Iris pigment epithelial cell (primary cell): ENCODE data around the gene LRRK1.

Experiments used
- DNase-seq: peaks from one replicate; pipeline ENCODE4 v3.0.0-alpha.2; 2011; ENCODE audit warnings: low read depth

The LRRK1 gene

GRCh38 chr15:100918690-100919480 lies at the start of gene LRRK1:
TSS of gene LRRK1 (plus strand) at chr15:100919357. CDS start at chr15:100924633, 5,276 bp downstream.
- DNase-seq, result peak; percentile 58

- peak; percentile 87 for DNase-seq
Measured at GRCh38 chr15:100873029-100873677, 46.0 kb upstream of the LRRK1 start.

- DNase-seq, result no peak
Measured at GRCh38 chr15:100875495-100875894, 43.7 kb upstream of the LRRK1 start.

GRCh38 chr15:100875976-100876375 lies 43.2 kb upstream of the LRRK1 start:
- no peak for DNase-seq

- no peak for DNase-seq
Measured at GRCh38 chr15:100877551-100877950, 41.6 kb upstream of the LRRK1 start.

GRCh38 chr15:100878130-100878529 lies 41.0 kb upstream of the LRRK1 start:
- no peak for DNase-seq

- DNase-seq, result no peak
Measured at GRCh38 chr15:100878648-100879047, 40.5 kb upstream of the LRRK1 start.

GRCh38 chr15:100879061-100879463 lies 40.1 kb upstream of the LRRK1 start:
- DNase-seq, result no peak

- peak; percentile 43 for DNase-seq
Measured at GRCh38 chr15:100879464-100880138, 39.6 kb upstream of the LRRK1 start, which contains the start of gene ALDH1A3. TSS of gene ALDH1A3 (plus strand) at chr15:100879831. CDS start at chr15:100879908, 77 bp downstream.

GRCh38 chr15:100880139-100880896 lies 38.8 kb upstream of the LRRK1 start:
- no peak for DNase-seq

GRCh38 chr15:100880897-100881242 lies 38.3 kb upstream of the LRRK1 start:
- no peak for DNase-seq

GRCh38 chr15:100881573-100882336 lies 37.4 kb upstream of the LRRK1 start:
- no peak for DNase-seq

GRCh38 chr15:100885116-100885515 lies 34.0 kb upstream of the LRRK1 start:
- DNase-seq, result no peak

- DNase-seq, result no peak
Measured at GRCh38 chr15:100885811-100886210, 33.3 kb upstream of the LRRK1 start.

GRCh38 chr15:100887211-100887913 lies 31.8 kb upstream of the LRRK1 start:
- no peak for DNase-seq

- DNase-seq, result peak; percentile 93
Measured at GRCh38 chr15:100889385-100890050, 29.6 kb upstream of the LRRK1 start.

- no peak for DNase-seq
Measured at GRCh38 chr15:100890051-100890720, 29.0 kb upstream of the LRRK1 start.

- DNase-seq, result no peak
Measured at GRCh38 chr15:100890850-100891249, 28.3 kb upstream of the LRRK1 start.

GRCh38 chr15:100891307-100892012 lies 27.7 kb upstream of the LRRK1 start:
- DNase-seq, result no peak
